ACC112 (cell line): ENCODE results near the gene TMEM132E.

ENCODE experiments used
- H2AFZ ChIP-seq: fragments of 200-600 bp; sonication (generic); one replicate; pipeline ENCODE4 v1.6.0; 2017; ENCODE audit warnings: antibody characterized with exemption, low read length; ENCODE audit not compliant: unreplicated experiment
- H3K27ac ChIP-seq: fragments of 200-600 bp; sonication (generic); 2 replicates; pipeline ENCODE4 v1.5.1; 2014; ENCODE audit warnings: low read depth, mild to moderate bottlenecking, antibody characterized with exemption, low read length, moderate library complexity
- H3K27me3 ChIP-seq: fragments of 200-600 bp; sonication (generic); 2 replicates; pipeline ENCODE4 v1.6.1; 2014; ENCODE audit warnings: mild to moderate bottlenecking, antibody characterized with exemption, low read length, moderate library complexity, mixed read lengths; ENCODE audit not compliant: insufficient read depth
- H3K36me3 ChIP-seq: fragments of 200-600 bp; sonication (generic); 2 replicates; pipeline ENCODE4 v1.6.1; 2016; ENCODE audit warnings: mild to moderate bottlenecking, antibody characterized with exemption, low read length, moderate library complexity, mixed read lengths; ENCODE audit not compliant: insufficient read depth
- H3K4me1 ChIP-seq: fragments of 200-600 bp; sonication (generic); one replicate; pipeline ENCODE4 v1.6.1; 2016; ENCODE audit warnings: low read length, mixed read lengths; ENCODE audit not compliant: insufficient read depth, unreplicated experiment, control insufficient read depth
- H3K4me3 ChIP-seq: fragments of 200-600 bp; sonication (generic); 2 replicates; pipeline ENCODE4 v1.5.1; 2014; ENCODE audit warnings: mild to moderate bottlenecking, low read depth, low read length
- H3K79me2 ChIP-seq: fragments of 200-600 bp; sonication (generic); one replicate; pipeline ENCODE4 v1.6.0; 2016; ENCODE audit warnings: low read length; ENCODE audit not compliant: control insufficient read depth, unreplicated experiment, insufficient read depth

Gene TMEM132E

GRCh38 chr17:34682305-34682704 is 102.9 kb downstream of the TMEM132E start:
- Histone ChIP-seq H3K4me3 (no peak overlapping the region), H2AFZ (no peak overlapping the region), H3K27me3 (no peaks in the 10 kb centered on the region), H3K79me2 (no peaks in the 10 kb centered on the region), H3K27ac (no peak overlapping the region), H3K4me1 (no peaks in the 10 kb centered on the region), H3K36me3 (no peaks in the 10 kb centered on the region)

DNA sequence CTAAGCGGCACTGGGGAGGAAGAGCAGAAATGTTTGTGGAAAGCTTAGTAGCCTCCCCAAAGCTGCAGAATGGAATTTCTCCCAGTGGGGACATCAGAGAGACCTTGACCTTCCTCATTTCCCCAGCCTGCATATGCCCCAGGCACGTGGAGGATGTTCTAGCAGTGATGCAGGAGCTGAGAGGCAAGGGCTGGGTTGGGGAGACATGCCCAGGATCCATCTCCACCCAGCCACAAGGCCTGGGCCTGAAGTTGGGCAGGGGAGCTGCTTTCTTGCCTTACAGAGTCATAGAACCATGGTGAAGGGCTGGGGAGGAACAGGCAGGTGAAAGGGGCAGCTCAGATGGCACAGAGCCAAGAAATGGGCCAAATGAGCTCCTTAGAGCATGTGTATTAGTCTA is 104.0 kb downstream of the TMEM132E start:
- no peak overlapping the region for H3K27ac ChIP-seq
- H3K79me2 ChIP-seq: no peaks in the 10 kb centered on the region
- no peaks in the 10 kb centered on the region for H3K4me1 ChIP-seq
- H3K36me3 ChIP-seq: no peaks in the 10 kb centered on the region
- no peak overlapping the region for H3K4me3 ChIP-seq
- no peak overlapping the region for H2AFZ ChIP-seq
- H3K27me3 ChIP-seq: no peaks in the 10 kb centered on the region
